GM19438 (cell line): ENCODE results near the gene RTF1.

Experiments used
- ATAC-seq: cut with Tn5 transposase; IDR thresholded peaks from one replicate; pipeline ENCODE4 v1.9.1; 2021; ENCODE audit warnings: low read depth; ENCODE audit not compliant: unreplicated experiment

RTF1 gene

GRCh38 chr15:41502795-41503668 is 86.1 kb downstream of the RTF1 start:
- ATAC-seq = no peak

- ATAC-seq = no peak
Observed at GRCh38 chr15:41503669-41504010, 86.7 kb downstream of the RTF1 start.

DNA sequence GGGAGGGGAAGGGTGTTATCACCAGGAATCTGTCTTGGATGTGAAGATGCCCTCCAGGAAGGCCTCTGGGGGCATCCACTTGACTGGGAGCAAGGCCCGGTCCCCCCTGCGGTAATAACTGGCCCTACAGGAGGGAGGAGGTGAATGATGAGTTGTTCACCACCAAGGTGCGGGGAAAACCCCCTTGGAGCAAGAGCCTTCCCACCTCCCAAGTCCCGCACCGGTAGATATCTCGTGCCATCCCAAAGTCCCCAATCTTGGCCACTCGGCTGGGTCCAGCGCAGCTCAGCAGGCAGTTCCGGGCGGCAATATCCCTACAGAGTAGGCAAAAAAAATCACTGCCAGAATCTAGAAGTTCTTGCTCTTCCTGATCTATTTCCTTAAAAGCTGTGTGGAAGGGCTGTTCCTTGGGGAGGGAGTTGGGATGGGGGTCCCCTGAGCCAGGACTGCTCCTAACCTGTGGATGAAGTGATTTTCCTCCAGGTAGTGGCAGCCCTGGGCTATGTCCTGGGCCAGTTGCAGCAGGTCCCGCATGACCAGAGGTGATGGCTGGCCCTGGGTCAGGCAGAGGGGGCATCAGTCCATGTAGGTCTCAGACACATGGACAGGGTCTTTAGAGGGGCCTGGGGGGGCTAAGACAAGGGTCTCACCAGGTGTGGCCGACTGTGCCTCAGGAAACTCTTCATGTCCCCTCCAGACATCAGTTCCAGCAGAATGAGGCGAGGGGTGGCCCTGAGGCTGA is 88.0 kb downstream of the RTF1 start:
- no peak for ATAC-seq

- no peak for ATAC-seq
Observed at GRCh38 chr15:41505776-41506175, 88.9 kb downstream of the RTF1 start.

- no peak for ATAC-seq
Observed at GRCh38 chr15:41506796-41507341, 90.0 kb downstream of the RTF1 start.

DNA sequence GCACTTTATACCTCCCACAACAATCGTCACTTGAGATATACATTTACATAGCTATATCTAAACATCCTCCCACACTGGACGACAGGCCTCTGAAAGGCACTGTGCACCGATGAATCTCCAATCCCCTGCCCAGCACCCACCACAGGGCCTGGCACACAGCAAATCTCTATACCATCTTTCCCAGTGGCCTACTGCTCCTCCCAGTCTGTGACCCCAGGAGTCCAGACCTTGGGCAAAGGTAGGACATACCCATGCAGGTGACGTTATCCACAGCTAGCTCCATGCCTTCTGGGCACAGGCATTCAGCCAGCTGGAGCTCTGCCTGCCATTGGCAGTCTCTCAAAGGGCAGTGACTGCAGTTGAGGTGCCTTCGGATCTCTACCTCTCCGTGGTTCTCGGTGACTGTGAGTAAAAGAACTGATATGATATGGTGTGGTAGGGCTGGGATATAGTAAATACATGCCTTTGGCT is 91.0 kb downstream of the RTF1 start:
- no peak for ATAC-seq

DNA sequence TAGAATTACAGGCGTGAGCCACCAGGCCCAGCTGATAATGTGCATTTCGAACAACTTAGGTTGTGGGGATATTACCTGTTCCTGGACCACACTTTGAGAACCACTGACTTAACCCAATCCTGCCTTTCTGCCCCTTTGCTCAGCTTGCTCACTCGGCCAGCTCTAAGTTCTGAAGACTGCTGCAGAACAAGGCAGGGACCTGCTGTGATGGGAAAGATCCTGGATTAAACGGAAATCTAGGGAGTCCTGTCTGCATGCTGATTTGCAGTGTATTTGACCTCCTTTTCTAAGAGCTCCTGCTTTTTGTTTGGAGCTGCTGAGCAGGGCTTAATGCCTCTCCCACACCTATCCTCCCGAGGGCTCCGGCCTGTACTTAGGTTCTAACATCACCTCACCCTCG is 93.8 kb downstream of the RTF1 start:
- ATAC-seq = no peak

DNA sequence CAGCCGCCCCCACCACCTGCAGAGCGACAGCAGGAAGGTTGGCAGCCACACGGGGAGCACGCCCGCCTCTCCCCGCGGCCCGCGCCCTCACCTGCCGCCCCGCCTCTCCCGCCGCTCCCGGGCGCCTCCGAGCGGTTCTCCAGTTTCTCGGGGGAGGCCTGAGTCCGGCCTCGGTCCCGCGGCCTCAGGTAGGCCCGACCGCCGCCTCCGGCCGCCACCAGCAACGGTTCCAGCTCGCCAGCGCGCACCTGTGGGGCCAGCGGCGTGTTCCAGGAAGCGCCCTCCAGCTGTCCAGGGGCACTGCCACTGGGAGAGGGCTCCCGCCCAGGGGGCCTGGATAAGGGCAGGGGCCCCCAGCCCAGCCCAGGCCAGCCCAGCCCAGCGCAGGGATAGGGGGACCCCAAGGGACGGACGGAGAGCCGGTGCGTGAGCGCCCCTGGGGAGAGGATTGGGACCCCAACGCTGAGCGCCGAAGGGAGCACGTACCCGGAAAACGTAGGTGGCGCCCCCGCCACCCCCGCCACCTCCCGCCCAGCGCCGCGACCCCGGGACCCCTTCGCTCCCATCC is 94.5 kb downstream of the RTF1 start:
- ATAC-seq = no peak

- ATAC-seq = no peak
Observed at GRCh38 chr15:41511899-41512369, 95.0 kb downstream of the RTF1 start.

DNA sequence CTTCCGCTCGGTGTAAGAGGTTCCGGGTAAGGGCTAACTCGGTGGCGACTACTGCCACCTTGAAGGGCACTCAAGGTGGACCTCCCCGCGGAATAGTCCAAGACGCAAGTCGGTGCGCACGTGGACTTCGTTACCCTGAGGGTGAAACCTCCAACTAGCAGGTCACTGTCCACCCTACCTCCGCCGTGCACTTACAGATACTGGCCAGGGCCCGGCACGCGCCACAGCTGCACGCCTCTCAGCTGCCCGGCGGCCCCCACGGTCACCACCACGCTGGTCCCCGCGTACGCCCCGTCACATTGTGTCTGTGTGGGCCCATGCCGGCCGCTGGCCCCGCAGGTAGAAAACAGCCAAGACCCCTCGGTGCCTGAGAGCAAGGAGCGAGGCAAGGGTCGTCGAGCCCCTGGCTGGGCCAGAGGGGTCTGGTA is 95.6 kb downstream of the RTF1 start:
- no peak for ATAC-seq

DNA sequence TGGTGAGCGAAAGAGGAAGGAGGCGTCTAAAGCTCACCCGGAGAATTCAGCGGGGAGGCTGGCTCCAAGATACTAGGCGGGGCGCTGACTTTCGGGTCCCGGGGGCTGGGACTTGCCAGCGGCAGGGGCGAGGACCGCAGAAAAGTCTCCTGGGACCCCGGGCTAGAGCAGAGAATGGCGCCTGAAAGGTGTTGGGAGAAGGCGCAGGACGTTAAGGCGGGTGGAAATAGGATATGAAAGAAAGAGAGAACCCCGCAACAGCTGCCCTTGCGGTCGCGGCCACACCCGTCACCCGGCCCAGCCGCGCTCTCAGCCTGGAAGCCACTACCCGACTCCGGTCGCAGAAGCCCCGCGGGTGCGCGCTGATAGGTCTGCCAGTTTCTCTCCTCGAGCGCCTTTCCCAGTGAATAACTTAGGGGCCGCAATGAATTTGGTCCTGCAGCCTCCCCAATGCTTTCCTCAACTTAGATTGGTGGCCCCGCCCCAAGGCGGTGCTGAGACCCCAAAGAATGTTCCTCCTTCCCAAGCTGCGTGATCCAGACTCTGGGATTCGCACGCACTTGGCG is 96.1 kb downstream of the RTF1 start:
- ATAC-seq = no peak

DNA sequence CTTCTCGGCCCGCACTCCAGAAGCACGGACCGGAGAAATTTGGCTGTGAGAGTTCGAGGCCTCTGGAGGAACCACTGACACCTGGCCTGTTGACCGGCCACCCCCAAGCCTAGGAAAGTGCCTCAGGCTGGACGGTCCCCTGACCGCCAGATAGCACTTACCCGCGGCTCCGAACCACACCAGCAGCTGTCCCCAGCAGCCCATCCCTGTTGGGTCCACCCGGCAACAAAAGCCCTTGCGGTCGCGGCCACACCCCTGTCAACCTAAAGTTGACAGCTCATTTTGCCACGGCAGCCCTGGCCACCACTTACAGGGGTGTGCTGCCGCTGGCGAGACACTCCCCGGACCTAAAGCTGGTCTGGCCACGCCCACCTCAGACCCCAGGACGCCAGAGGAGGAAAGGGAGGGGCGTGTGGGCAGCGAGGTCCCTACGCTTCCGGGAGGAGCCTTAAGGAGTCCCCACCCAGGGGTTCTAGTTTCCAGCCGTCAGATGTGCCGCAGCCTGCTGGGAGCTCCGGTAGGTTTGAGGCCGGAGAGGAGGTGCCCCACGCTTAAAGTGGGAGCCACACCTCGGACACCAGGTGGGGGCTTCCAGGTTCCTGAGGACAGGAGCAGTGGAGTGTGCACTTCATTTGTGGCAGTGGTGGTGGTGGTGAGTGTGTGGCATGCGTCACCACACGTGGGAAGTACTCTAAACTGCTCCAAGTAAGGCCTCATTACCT is 96.8 kb downstream of the RTF1 start, which contains the start of gene LTK:
LTK (minus strand) TSS at position 322 of the 722 bp plus-strand sequence; CDS start at position 204, 118 bp downstream.
- no peak for ATAC-seq

DNA sequence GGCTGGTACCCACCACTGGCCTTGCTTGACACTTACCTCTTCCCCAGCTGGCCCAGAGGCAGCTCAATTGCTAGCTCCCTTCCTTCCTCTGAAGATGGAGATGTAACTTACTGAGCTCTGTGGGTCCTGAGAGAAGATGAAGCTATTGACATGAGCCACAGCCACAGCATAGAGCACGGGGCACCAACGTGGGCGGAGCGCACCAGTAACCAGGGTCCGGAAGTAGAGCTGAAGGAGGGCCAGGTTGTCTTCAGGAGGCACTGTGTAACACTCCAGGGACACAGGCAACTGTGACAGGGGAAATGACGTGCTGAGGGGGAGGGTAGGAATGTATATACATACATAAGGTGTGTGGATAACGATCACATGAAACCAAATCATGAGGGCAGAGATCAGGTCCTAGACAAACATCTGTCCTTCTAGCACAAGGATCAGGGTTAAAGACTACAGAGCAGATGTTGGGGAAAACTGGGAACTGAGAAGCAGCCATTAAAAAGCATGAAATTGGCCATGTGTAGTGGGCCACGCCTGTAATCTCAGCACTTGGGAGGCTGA is 101.1 kb downstream of the RTF1 start:
- ATAC-seq = no peak

DNA sequence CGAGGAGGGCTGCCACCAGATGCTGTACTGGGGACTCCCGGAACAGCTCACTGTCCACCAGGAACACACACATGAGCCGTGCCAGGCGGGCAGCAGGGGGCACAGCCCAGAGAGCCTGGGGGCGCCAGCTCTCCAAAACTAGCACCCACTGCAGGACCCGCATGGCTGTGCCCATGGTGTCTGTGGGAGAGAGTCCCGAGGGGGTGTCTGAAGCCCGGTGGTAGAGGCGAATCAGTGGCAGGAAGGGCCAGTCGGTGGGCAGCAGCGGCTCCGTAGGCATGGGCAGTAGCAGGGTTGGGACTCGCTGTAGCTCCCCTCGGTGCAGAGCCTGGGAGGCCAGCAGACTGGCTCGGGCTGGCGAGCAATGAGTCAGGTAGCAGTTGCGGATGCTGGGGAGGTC is 103.7 kb downstream of the RTF1 start:
- ATAC-seq = no peak

DNA sequence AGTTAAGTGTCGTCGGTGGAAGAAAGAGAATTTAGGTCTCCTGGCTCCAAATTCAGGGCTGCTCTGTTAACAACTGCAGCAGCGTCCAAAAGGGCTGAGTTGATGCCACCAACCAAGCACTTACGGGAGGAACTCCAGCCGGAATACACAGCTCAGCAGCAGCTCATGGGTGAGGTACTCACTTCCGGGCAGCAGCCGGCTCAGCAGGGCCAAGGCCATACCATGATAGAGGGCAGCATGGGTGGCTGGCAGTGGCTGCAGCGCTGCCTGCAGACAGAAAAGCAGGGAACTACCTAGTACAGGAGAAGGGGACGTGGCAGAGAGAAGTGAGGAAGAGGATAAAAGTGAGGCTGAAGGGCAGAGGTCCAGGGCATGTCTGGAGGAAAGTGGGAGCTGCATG is 104.7 kb downstream of the RTF1 start:
- no peak for ATAC-seq

DNA sequence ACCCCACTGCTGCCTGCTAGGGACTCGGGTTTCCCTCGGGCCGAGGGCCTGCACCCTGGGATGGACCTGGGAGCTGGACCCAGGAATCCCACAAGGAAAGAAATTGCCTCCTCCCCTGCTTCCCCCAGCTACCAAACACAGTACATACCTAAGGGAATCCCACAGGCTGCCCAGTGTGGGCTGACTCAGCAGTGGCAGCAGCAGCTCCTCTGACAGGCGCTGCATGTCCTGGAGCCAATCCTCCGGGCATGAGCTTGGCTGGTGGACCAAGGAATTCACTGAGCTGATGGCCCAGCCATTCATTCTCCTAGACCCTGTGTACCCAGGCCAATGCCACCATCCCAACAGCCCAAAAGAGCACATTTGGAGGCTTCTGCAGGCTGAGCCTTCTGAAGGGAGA is 106.2 kb downstream of the RTF1 start:
- ATAC-seq = no peak

DNA sequence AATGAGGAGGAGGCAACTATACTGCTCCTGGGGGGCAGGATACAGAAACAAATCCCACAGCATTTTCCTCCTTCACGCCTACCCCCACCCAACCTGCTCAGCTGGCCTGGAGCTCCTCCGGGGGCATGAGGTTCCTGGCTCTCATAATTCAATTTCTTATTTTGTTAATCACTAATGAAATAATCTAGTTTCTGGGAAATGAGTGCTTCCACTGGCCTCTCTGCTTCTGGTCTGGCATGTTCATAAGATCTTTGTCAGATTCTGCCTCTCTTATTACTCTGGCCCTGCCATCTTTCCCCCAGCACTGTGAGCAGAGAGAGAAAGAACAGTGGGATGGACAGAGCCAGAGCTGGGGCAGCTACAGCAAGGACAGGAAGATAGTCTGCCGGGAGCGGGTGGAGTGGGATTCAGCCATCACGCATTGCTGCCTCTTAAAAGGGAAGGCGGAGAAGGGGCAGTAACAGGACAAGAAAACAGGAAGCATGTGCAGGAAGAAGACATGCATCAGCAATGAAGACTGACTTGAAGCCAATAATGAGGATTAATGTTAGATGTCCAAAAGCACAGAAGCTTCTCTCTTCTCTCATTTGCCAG is 113.6 kb downstream of the RTF1 start:
- no peak for ATAC-seq
